GM19043 (cell line): ENCODE measurements around the gene PLCB3.
"Not testable (repeated sequence)": the region's sequence is repeated elsewhere in the genome, so short reads cannot be mapped to it uniquely, and the experiment has no call there.

ENCODE experiments used
- ATAC-seq: cut with Tn5 transposase; IDR thresholded peaks from one replicate; pipeline ENCODE4 v1.9.1; 2021; ENCODE audit warnings: low read depth; ENCODE audit not compliant: unreplicated experiment

Gene PLCB3

GRCh38 chr11:64315667-64316526 lies 64.6 kb downstream of the PLCB3 start:
- not testable (repeated sequence) for ATAC-seq

GRCh38 chr11:64316672-64317324 lies 65.5 kb downstream of the PLCB3 start:
- ATAC-seq = no peak

GRCh38 chr11:64317325-64317960 lies 66.1 kb downstream of the PLCB3 start, which contains the start of gene TRMT112:
Gene TRMT112 (minus strand): TSS chr11:64317559. CDS start chr11:64317526, 33 bp downstream.
- peak; percentile 59 for ATAC-seq

GRCh38 chr11:64317961-64318765 lies 66.8 kb downstream of the PLCB3 start, which contains the start of gene PRDX5:
Gene PRDX5 (plus strand): TSS chr11:64318121. CDS start chr11:64318216, 95 bp downstream.
- ATAC-seq = peak; percentile 72
